Inferior parietal cortex (tissue), 1 donor: ENCODE results near the gene CCDC47.
"Not testable (repeated sequence)": the region's sequence is repeated elsewhere in the genome, so short reads cannot be mapped to it uniquely, and the experiment has no call there.

Source experiments
- DNase-seq: peaks from one replicate; pipeline ENCODE4 v3.0.0-alpha.2; 2016; ENCODE audit errors: extremely low spot score

The CCDC47 gene

GRCh38 chr17:63722403-63722802, 51.0 kb downstream of the CCDC47 start:
- DNase-seq, result no peak

DNA sequence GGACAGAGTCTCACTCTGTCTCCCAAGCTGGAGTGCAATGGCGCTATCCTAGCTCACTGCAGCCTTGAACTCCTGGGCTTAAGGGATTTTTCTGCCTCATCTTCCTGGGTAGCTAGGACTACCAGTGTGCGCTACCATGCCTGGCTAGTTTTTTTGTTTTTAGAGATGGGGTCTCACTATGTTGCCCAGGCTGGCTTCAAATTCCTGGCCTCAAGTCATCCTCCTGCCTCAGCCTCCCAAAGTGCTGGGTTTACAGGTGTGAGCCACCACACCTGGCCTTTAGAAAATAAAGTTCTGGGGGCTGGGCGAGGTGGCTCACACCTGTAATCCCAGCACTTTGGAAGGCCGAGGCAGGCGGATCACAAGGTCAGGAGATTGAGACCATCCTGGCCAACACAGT, 53.2 kb downstream of the CCDC47 start:
- not testable (repeated sequence) for DNase-seq

DNA sequence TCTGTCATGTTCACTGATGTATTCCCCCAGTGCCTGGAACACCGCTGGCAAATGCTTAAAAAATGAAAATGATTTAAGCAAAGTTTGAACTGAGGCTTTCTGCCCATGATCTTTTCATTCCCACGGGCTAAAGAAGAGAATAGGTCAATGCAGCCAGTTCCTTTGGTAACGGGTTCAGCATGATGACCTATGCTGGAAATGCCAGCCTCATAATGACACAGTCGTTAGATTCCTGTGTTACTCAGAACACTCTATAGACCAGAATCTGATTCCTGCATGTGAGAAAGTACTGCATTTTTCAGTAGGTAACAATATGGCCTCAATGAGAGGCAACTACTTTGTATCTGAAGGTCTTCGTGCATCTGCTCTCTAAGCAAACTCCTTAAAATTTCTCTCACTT, 54.4 kb downstream of the CCDC47 start:
- DNase-seq, result no peak

- no peak for DNase-seq
Measured at GRCh38 chr17:63716426-63716825, 57.0 kb downstream of the CCDC47 start.

GRCh38 chr17:63714550-63715277, 58.7 kb downstream of the CCDC47 start:
- no peak for DNase-seq

DNA sequence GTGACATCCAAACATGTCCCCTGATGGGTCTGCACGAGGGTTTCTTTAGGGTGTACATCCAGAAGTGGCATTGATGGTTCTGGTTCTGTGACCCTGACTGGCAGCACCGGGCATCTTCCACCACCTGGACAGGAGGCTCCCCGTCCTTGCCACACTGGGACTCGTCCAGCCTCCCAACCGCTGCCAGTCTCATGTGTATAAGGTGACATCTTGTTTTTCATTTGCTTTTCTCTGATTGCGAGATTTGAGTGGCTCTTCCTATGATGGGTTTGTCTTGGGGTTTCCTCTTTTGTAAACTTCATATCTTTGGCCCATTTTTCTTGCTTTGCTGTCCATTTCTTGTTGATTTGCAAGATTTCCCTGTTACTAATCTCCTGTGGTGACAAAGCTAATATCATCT, 64.3 kb downstream of the CCDC47 start:
- no peak for DNase-seq

GRCh38 chr17:63707151-63707550, 66.2 kb downstream of the CCDC47 start:
- no peak for DNase-seq

- no peak for DNase-seq
Measured at GRCh38 chr17:63706336-63707082, 66.9 kb downstream of the CCDC47 start.

GRCh38 chr17:63705657-63706056, 67.7 kb downstream of the CCDC47 start:
- no peak for DNase-seq

DNA sequence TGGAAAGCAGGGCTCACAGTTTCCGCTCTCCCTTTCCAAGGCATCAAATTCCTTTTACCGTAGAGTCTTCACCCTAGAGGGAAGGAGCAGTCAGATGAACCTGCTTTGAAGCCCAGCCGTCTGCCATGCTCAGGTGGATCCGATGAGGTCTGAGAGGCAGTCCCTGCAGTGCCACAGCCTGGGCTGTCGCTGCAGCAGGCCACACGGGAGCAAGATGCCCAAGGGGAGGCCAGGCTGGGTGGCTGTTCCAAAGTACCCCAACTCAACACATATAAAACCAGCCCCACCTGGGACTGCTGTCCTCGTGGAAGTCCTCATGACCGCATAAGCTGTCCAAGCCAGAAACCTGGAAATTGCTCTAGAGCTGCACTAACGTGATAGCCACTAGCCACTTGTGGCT, 68.6 kb downstream of the CCDC47 start:
- no peak for DNase-seq

DNA sequence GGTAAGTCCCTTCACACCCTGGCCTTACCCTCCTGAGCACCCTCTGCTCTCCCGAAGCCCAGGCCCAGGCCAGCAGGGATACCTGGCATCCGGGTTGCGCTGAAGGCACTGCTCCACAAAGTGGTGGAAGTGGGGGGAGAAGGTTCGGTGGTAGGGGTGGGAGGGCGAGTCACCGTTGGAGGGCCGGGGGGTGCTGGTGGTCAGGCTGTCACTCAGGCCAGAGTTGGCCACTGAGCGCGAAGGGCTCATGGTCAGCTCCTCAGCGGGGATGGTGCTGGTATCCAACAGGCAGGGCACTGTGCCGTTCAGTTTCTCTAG, 69.2 kb downstream of the CCDC47 start:
- no peak for DNase-seq

GRCh38 chr17:63703556-63704258, 69.7 kb downstream of the CCDC47 start:
- no peak for DNase-seq

DNA sequence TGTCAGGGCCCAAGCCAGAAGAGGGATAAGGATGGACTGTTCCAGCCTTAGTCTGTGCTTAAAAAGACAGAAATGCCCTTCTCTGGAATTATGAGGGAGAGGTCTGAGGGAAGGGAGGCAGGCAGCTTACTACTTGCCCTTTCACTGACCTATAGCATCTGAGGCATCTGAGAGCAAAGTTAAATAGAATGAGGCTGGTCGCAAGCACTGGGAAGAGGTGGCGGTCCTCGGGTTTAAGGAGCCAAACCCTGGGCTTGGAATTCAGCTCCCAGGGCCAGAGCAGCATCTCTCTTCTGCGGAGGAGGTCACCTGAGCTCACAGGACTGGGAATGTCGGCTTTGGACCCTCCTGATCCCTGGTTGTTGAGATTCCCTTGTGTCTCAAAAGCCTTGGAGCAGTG, 70.4 kb downstream of the CCDC47 start:
- DNase-seq, result no peak

DNA sequence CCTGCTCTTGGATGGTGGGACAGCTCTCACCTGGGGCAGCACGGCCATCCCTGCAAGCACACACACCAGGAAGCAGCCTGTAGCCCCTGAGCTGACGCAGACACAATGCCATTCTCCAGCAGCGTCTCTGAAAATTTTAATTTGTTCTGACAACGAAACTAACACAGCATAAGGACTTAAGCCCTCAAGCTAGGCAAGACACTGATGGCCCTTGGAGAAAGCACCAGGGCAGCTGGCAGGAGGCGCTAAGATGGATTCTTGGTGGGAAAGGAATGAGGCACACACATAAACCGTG, 70.7 kb downstream of the CCDC47 start:
- no peak for DNase-seq

- DNase-seq, result no peak
Measured at GRCh38 chr17:63701868-63702720, 71.3 kb downstream of the CCDC47 start.

DNA sequence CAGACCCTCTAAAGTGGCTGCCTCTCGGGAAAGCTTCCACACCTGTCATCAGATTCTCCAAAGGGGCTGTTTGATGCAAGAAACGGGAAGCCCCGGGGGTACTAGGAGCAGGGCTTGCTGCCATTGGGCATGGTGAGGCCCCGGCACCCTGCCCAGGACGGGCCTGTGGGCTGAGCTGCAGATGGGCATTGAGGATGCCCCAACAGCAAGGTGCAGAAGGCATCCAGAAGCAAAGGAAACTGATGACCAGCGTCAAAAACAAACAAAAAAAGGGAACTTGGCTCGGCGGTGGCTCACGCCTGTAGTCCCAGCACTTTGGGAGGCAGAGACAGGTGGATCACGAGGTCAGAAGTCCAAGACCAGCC, 72.0 kb downstream of the CCDC47 start:
- no peak for DNase-seq

GRCh38 chr17:63700528-63701455, 72.6 kb downstream of the CCDC47 start:
- peak; percentile 58 for DNase-seq

GRCh38 chr17:63699638-63700527, 73.5 kb downstream of the CCDC47 start, which contains the start of gene LIMD2:
Gene LIMD2 (minus strand): TSS chr17:63700125. CDS start chr17:63699298, 827 bp downstream.
- DNase-seq, result no peak

DNA sequence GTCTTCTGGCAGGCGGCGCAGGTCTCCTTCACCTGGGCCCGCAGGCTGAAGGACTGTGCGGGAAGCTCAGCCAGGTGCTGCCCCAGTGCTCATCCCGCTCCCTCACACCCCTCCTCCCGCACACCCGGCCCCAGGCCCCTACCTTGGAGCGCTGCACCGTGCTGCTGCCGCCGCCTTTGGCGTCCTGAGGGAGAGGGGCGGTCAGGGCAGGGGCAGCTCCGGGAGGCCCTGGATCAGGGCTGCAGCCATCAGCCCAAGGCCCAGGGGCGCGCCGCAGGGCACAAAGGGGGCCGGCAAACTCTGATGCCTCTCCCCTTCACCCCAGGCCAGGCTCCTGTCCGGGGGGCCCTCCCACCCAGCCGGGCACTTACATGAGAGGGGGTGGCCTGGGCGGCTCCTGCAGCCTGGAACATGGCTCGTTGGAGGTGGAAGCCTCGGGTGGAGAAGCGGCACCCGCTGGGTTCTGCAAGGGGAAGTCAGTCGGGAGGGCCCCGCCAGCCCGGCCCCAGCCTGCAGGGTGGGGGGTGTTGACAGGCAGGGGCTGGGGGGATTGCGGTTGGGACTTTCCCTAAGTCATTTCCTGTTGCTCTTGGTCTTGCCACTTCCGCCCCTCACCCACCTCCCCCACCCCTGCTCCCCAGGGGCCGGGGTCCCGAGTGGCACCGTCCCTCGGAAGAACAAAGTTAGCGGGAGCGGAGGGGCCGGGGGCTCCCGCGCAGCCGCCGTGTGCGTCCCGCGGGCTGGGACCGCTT, 74.3 kb downstream of the CCDC47 start:
- DNase-seq, result no peak
